Right atrium auricular region (tissue), 2 donors: ENCODE measurements around the gene GFOD2. TPM values are rescaled to one million over a fixed set of nuclear protein-coding genes. Genes with fewer than 3 reads are reported as not detected.
"Not testable (repeated sequence)": the region's sequence is repeated elsewhere in the genome, so short reads cannot be mapped to it uniquely, and the experiment has no call there.

Source experiments
- DNase-seq: peaks from one replicate; pipeline ENCODE4 v3.0.0-alpha.2; 2019; ENCODE audit warnings: low spot score
- H3K27ac ChIP-seq, 2 donors: fragments of 200-600 bp; sonication (generic); 1 replicate in 1 of 2; 2 replicates in 1 of 2; pipeline ENCODE4 v1.5.1; 2016 to 2019
- H3K27me3 ChIP-seq, 2 donors: fragments of 200-600 bp; sonication (generic); one replicate each; pipeline versions ENCODE4 v1.5.1 to v1.6.0; 2017 to 2019
- H3K36me3 ChIP-seq: fragments of 200-600 bp; sonication (generic); one replicate; pipeline ENCODE4 v1.5.1; 2016
- H3K4me1 ChIP-seq, 2 donors: fragments of 200-600 bp; sonication (generic); one replicate each; pipeline versions ENCODE4 v1.5.1 to v1.6.0; 2017 to 2019
- H3K4me3 ChIP-seq, 2 donors: fragments of 200-600 bp; sonication (generic); 1 replicate in 1 of 2; 2 replicates in 1 of 2; pipeline ENCODE4 v1.5.1; 2017 to 2019; ENCODE audit warnings: mild to moderate bottlenecking in 1 of 2, moderate library complexity in 1 of 2
- H3K9me3 ChIP-seq, 2 donors: fragments of 200-600 bp; sonication (generic); one replicate each; pipeline ENCODE4 v1.5.1; 2019
- CTCF ChIP-seq, 2 donors: fragments of 200-600 bp; sonication (generic); IDR thresholded peaks; one replicate each; pipeline ENCODE4 v1.5.1; 2019; ENCODE audit warnings: antibody characterized with exemption in 2 of 2
- total RNA-seq, 2 donors: library from RNA; depleted of rRNA; stranded (reverse); fragments of >200 nt; gene quantifications; one replicate each; pipeline ENCODE4 v1.1.0, GENCODE V29; 2016

The GFOD2 gene
- total RNA-seq, 2 donors from 2014 or later: 7.1 to 9.2 TPM

GRCh38 chr16:67752641-67753040 lies 33.5 kb upstream of the GFOD2 start:
- no peak for DNase-seq
- H3K27me3 ChIP-seq: no peaks in the 10 kb centered on the region
- no peak for TF ChIP-seq CTCF (IDR thresholded peaks at IDR 0.05)
- H3K36me3 ChIP-seq: no peaks in the 10 kb centered on the region
- H3K27ac ChIP-seq: no peak overlapping the region
- no peaks in the 10 kb centered on the region for H3K4me1 ChIP-seq
- no peaks in the 10 kb centered on the region for H3K9me3 ChIP-seq
- H3K4me3 ChIP-seq: no peak overlapping the region

GRCh38 chr16:67751331-67751730 lies 32.2 kb upstream of the GFOD2 start:
- not testable (repeated sequence) for H3K27me3 ChIP-seq, DNase-seq, H3K9me3 ChIP-seq, H3K4me1 ChIP-seq, H3K4me3 ChIP-seq, H3K27ac ChIP-seq, H3K36me3 ChIP-seq

- no peak for TF ChIP-seq CTCF (IDR thresholded peaks at IDR 0.05)
- no peaks in the 10 kb centered on the region for H3K36me3 ChIP-seq
- H3K4me3 ChIP-seq: no peak overlapping the region
- no peaks in the 10 kb centered on the region for H3K27me3 ChIP-seq
- no peak for DNase-seq
- no peaks in the 10 kb centered on the region for H3K9me3 ChIP-seq
- H3K27ac ChIP-seq: no peak overlapping the region
- H3K4me1 ChIP-seq: no peaks in the 10 kb centered on the region
Measured at GRCh38 chr16:67750466-67750865, 31.4 kb upstream of the GFOD2 start.

GRCh38 chr16:67749436-67750078 lies 30.4 kb upstream of the GFOD2 start:
- H3K36me3 ChIP-seq: no peaks in the 10 kb centered on the region
- DNase-seq: no peak
- no peak overlapping the region for H3K27ac ChIP-seq
- H3K27me3 ChIP-seq: no peaks in the 10 kb centered on the region
- no peak for TF ChIP-seq CTCF (IDR thresholded peaks at IDR 0.05)
- no peaks in the 10 kb centered on the region for H3K4me1 ChIP-seq
- no peak overlapping the region for H3K4me3 ChIP-seq
- H3K9me3 ChIP-seq: no peaks in the 10 kb centered on the region

- no peaks in the 10 kb centered on the region for H3K4me1 ChIP-seq
- no peak overlapping the region for H3K27ac ChIP-seq
- no peak for TF ChIP-seq CTCF (IDR thresholded peaks at IDR 0.05)
- H3K4me3 ChIP-seq: no peak overlapping the region
- DNase-seq: no peak
- H3K27me3 ChIP-seq: no peaks in the 10 kb centered on the region
- no peaks in the 10 kb centered on the region for H3K9me3 ChIP-seq
- H3K36me3 ChIP-seq: peaks cover 4% of the 10 kb centered on the region
Measured at GRCh38 chr16:67748834-67749233, 29.7 kb upstream of the GFOD2 start.

- Histone ChIP-seq H3K4me3 (no peak overlapping the region), H3K4me1 (no peaks in the 10 kb centered on the region), H3K9me3 (no peaks in the 10 kb centered on the region), H3K27me3 (no peaks in the 10 kb centered on the region), H3K27ac (no peak overlapping the region), H3K36me3 (peaks cover 22% of the 10 kb centered on the region)
- TF ChIP-seq CTCF (IDR thresholded peaks at IDR 0.05): no peak
- DNase-seq: no peak
Measured at GRCh38 chr16:67746846-67747245, 27.7 kb upstream of the GFOD2 start.
